ENCODE measurements around the gene DPY19L2.
"Not testable (repeated sequence)": the region's sequence is repeated elsewhere in the genome, so short reads cannot be mapped to it uniquely, and the experiment has no call there.

DNA sequence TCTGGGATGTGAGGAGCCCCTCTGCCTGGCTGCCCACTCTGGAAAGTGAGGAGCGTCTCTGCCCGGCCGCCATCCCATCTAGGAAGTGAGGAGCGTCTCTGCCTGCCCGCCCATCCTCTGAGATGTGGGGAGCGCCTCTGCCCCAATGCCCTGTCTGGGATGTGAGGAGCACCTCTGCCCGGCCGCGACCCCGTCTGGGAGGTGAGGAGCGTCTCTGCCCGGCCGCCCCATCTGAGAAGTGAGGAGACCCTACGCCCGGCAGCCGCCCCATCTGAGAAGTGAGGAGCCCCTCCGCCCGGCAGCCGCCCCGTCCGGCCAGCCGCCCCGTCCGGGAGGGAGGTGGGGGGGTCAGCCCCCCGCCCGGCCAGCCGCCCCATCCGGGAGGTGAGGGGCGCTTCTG, 18.3 kb upstream of the DPY19L2 start:
- TF ChIP-seq, protein P1, sequence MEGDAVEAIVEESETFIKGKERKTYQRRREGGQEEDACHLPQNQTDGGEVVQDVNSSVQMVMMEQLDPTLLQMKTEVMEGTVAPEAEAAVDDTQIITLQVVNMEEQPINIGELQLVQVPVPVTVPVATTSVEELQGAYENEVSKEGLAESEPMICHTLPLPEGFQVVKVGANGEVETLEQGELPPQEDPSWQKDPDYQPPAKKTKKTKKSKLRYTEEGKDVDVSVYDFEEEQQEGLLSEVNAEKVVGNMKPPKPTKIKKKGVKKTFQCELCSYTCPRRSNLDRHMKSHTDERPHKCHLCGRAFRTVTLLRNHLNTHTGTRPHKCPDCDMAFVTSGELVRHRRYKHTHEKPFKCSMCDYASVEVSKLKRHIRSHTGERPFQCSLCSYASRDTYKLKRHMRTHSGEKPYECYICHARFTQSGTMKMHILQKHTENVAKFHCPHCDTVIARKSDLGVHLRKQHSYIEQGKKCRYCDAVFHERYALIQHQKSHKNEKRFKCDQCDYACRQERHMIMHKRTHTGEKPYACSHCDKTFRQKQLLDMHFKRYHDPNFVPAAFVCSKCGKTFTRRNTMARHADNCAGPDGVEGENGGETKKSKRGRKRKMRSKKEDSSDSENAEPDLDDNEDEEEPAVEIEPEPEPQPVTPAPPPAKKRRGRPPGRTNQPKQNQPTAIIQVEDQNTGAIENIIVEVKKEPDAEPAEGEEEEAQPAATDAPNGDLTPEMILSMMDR (IDR thresholded peaks at IDR 0.05): not testable (repeated sequence)
- not testable (repeated sequence) for TF ChIP-seq POLR2A (IDR thresholded peaks at IDR 0.05)

Data from vagina (tissue), 2 donors.